TTC549 (cell line): ENCODE measurements around the gene AKAP6.
A peak's percentile ranks its signal among the peaks of the same experiment; 100 is the strongest.
"Not testable (repeated sequence)": the region's sequence is repeated elsewhere in the genome, so short reads cannot be mapped to it uniquely, and the experiment has no call there.

ENCODE experiments used
- FAIRE-seq: peaks from 2 replicates; lab custom pipeline; 2012; peaks lifted over from hg19 to GRCh38; lab: Jason Lieb, UNC

Gene AKAP6

GRCh38 chr14:32542507-32542906 is 213.4 kb downstream of the AKAP6 start:
- no peak for FAIRE-seq

- no peak for FAIRE-seq
These were observed 216.0 kb downstream of the AKAP6 start for GRCh38 chr14:32545095-32545494.

DNA sequence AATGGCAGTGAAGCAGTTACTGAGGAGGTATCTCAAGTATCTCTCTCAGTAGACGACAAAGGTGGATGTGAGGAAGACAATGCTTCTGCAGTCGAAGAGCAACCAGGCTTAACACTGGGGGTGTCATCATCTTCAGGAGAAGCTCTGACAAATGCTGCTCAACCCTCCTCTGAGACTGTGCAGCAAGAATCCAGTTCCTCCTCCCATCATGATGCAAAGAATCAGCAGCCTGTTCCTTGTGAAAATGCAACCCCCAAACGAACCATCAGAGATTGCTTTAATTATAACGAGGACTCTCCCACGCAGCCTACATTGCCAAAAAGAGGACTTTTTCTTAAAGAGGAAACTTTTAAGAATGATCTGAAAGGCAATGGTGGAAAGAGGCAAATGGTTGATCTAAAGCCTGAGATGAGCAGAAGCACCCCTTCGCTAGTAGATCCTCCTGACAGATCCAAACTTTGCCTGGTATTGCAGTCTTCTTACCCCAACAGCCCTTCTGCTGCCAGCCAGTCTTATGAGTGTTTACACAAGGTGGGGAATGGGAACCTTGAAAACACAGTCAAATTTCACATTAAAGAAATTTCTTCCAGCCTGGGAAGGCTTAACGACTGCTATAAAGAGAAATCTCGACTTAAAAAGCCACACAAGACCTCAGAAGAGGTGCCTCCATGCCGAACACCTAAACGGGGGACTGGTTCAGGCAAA is 216.6 kb downstream of the AKAP6 start:
- no peak for FAIRE-seq

DNA sequence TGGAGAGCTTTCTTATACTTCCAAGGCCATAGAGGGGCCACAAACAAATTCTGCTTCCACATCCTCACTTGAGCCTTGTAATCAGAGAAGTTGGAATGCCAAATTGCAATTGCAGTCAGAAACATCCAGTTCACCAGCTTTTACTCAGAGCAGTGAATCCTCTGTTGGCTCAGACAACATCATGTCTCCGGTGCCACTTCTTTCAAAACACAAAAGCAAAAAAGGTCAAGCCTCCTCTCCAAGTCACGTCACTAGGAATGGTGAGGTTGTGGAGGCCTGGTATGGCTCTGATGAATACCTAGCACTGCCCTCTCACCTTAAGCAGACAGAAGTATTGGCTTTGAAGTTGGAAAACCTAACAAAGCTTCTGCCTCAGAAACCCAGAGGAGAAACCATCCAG is 217.1 kb downstream of the AKAP6 start:
- no peak for FAIRE-seq

GRCh38 chr14:32552766-32553165 is 223.7 kb downstream of the AKAP6 start:
- no peak for FAIRE-seq

- no peak for FAIRE-seq
These were observed 229.9 kb downstream of the AKAP6 start for GRCh38 chr14:32559048-32559447.

GRCh38 chr14:32559590-32559989 is 230.5 kb downstream of the AKAP6 start:
- peak; percentile 97 for FAIRE-seq

DNA sequence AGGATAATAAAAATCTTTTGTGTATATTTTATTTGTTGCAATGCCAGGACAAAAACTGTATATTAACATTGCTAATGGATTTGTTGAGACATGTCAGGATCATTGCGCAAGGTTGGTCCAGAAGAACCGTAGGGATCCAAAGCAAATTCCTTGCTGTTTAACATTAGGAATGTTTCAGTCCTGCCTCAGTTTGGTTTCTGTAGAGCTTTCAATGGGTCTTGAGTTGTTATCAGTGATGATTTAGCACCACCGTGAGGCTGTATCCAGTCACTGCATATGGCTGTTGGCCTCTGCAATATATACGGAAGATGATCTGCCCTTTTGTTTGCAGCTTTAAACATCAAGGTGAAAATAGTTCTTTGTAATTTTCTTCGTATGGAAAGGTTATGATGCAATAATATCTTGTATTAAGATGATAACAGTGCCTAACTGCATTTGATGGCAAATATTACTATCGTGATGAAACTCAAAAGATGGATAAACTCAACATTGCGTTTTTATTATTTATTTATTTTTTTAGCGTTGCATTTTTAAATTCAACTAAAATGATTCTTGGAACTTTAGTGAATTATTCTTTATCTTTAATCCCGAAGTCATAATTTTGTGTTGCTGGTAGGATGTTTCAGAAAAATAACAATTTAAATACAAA is 231.2 kb downstream of the AKAP6 start:
- no peak for FAIRE-seq

- FAIRE-seq = no peak
These were observed 232.4 kb downstream of the AKAP6 start for GRCh38 chr14:32561520-32561919.

- FAIRE-seq = peak; percentile 89
These were observed 235.5 kb downstream of the AKAP6 start for GRCh38 chr14:32564596-32564995.

DNA sequence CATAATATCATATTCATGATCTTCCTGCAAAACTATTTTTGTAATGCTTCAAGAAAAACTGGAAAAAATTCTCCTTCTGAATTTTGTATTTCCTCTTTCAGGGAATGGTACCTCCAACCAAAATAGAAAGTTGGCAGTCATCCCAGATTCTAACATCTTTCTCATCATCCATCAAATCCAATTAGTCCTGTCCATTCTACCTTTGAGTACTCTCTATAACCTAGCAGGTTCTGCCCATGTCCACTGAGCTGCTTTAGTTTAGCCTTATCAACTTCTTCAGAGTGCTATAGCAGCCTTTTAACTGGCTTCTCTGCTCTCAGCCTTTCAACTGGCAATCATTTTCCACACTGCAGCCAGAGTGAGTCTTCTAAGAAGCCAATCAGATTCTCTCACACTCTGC is 236.2 kb downstream of the AKAP6 start:
- no peak for FAIRE-seq

DNA sequence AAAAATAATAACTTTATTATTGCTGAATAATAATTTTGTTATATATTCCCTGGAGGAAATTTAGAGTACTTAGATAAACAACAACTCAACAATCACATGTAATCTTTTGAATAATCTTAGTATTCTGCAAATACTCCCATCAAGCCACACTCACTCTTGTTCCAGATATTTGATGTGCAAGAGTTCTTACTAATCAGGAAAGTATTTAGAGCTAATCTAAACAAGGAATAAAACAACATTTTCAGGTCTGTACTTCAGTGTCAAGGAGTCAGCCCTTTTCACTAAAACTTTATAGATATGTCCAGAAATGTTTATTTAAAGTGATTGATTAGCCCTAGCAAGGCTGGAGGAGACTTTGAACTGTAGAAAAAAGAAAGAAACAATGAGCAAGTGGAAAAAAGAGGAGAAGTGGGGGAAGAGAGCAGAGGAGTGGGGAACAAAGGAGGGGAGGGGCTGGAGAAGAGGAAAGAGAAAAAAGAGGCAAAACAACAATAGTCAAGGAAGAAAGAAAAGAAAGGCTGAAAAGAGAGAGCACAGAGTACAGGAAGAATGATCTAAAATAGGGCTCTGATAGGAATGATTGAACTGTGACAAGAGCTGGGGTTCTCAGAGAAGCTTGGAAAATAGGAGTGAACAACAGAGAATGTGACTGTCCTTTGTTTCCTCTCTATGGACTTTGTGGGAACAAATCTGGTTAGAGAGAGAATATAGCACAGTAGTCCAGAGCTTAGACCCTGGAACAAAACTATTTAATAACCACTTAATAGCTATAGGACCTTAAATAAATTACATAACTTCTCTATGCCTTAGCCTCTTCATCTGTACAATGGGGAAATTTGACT is 238.7 kb downstream of the AKAP6 start:
- peak; percentile 93 for FAIRE-seq

DNA sequence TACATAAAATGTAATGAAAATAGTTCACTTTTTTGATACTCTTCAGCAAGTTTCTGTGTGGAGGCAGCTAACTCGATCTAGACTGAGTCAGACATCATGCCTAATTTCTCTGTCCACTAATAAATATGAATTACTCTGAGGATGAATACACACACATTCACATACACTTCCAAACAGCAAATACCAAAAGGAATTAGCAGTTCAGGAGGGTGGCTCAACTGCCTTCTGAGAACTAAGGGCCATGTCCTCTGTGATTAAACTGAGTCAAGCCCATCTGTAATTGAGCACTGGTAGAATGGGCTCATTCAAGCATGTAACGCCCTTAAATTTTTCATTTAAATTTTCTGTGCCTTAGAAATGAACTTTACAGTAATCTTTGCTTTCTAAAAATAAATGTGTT is 242.5 kb downstream of the AKAP6 start:
- FAIRE-seq = no peak

DNA sequence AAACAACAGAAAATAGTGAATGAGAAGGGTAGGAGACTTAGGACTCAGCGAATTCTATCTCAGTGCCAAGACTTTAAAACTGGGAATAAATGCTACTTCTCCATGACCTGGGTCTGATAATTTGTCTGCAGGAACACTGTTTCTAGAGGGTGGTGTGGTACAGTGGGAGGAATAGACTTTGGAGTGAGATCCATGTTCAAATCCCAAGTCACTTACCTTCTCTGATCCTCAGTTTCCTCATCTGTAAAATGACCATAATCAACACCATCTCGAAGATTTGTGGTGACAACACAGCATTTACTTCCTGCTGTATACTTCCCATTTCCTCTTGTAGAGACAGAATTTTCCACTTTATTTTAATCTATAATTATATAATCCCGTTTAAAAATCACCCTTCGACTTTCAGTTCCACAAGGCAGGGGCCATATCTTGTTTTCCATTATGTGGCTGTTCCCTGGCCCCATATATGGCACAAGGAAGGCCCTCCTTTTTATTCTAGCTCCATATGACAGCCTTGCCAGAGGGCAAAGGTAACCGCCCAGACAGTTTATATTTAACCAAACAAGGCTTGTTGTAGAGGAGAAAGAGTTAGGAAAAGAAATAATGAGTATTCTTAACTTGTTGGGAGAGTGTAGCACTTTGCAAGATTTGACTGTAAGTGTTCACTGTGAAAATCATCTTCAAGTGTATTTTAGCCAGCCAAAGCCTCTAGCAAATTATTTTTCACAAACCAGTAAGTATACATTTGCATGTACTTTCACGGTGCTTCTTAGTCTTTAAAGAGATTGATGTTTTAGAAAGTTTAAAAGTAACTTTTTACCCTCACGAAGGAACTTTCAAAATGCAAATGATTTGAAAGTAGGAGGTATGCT is 243.1 kb downstream of the AKAP6 start:
- no peak for FAIRE-seq

DNA sequence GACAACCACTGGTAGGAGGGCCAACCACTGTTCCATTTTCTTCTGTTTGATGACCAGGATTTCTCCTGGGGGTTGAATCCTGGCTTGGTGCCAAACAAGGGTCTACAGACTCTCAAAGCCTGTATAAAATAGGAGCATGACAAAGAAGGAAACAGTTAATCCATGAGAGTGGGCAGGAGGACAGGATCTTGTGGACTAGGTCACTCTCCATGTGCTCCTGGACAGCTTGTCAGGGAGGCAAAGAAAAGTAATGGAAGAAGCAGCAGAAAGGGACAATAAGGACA is 243.7 kb downstream of the AKAP6 start:
- peak; percentile 64 for FAIRE-seq

GRCh38 chr14:32574269-32574668 is 245.2 kb downstream of the AKAP6 start:
- no peak for FAIRE-seq

- FAIRE-seq = peak; percentile 79
These were observed 247.1 kb downstream of the AKAP6 start for GRCh38 chr14:32576088-32576795.

GRCh38 chr14:32576977-32577376 is 247.9 kb downstream of the AKAP6 start:
- no peak for FAIRE-seq

GRCh38 chr14:32578181-32578580 is 249.1 kb downstream of the AKAP6 start:
- FAIRE-seq = no peak

DNA sequence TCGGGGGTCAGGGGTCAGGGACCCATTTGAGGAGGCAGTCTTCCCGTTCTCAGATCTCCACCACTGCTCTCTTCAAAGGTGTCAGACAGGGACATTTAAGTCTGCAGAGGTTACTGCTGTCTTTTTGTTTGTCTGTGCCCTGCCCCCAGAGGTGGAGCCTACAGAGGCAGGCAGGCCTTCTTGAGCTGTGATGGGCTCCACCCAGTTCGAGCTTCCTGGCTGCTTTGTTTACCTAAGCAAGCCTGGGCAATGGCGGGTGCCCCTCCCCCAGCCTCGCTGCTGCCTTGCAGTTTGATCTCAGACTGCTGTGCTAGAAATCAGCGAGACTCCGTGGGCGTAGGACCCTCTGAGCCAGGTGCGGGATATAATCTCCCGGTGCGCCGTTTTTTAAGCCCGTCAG is 254.3 kb downstream of the AKAP6 start:
- FAIRE-seq = not testable (repeated sequence)

DNA sequence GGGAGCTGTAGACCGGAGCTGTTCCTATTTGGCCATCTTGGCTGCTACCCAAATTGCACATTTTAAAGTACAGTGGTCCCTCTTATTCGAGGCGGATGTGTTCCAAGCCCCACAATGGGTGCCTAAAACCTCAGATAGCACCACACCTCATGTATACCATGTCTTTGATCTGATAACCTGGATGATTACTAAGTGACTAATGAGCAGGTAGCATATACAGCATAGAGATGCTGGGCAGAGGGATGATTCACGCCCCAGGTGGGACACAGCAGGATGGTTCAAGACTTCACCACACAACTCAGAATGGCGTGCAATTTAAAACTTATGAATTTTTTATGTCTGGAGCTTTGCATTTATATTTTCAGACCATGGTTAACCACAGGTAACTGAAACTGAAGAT is 255.0 kb downstream of the AKAP6 start:
- FAIRE-seq = no peak

GRCh38 chr14:32587461-32587860 is 258.4 kb downstream of the AKAP6 start:
- no peak for FAIRE-seq
